GM12891 (cell line): Measurements from ENCODE around the gene TMA7B.

Source experiments
- POLR2A ChIP-seq: IDR thresholded peaks from 2 replicates; pipeline ENCODE4 v1.6.1; 2011; ENCODE audit warnings: low read depth, low read length, control low read depth
- POLR2AphosphoS5 ChIP-seq: IDR thresholded peaks from 2 replicates; pipeline ENCODE4 v1.6.1; 2011; ENCODE audit warnings: low read depth, low read length, control low read depth
- POU2F2 ChIP-seq: IDR thresholded peaks from 2 replicates; pipeline ENCODE4 v1.6.1; 2011; ENCODE audit warnings: low read depth, mild to moderate bottlenecking, control low read depth, low read length, moderate library complexity
- SPI1 ChIP-seq: IDR thresholded peaks from 2 replicates; pipeline ENCODE4 v1.6.1; 2011; ENCODE audit warnings: low read depth, low read length, control low read depth
- TAF1 ChIP-seq: IDR thresholded peaks from 2 replicates; pipeline ENCODE4 v1.6.1; 2011; ENCODE audit warnings: low read depth, low read length, control low read depth

DNA sequence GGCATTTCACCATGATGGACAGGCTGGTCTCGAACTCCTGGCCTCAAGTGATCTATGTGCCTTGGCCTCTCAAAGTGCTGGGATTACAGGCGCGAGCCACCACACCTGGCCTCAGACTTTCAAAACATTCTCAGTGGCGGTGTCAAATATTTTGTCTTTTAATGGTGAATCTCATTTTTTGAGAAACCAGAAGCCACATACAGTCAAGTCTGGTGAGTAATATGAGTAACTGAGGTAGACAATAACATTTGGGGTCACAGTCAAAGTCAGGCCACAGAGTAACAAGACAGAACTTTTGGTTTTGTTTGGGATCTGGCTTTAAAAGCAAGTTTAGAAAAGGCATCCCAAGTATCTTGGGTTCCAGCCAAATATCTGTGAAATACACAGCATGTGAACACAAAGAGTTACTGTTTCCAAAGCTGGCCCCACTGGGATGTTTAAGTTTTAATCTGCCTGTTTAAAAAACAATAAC is 5.6 kb upstream of the TMA7B start:
- TF ChIP-seq POLR2A: no peak
- TF ChIP-seq SPI1: no peak
- TF ChIP-seq POLR2AphosphoS5: no peak
- TF ChIP-seq TAF1: no peak
- no peak for TF ChIP-seq POU2F2
